NCI-H774 (cell line): ENCODE data around the gene PDE4B.
"Not testable (repeated sequence)": the region's sequence is repeated elsewhere in the genome, so short reads cannot be mapped to it uniquely, and the experiment has no call there.

Experiments used
- DNase-seq: peaks from one replicate; lab custom pipeline; 2025; lab: John Stamatoyannopoulos, UW

PDE4B gene

GRCh38 chr1:66135161-66135560 is 342.5 kb downstream of the PDE4B start:
- DNase-seq, result no peak

GRCh38 chr1:66136423-66136822 is 343.7 kb downstream of the PDE4B start:
- not testable (repeated sequence) for DNase-seq

GRCh38 chr1:66137235-66137634 is 344.5 kb downstream of the PDE4B start:
- DNase-seq, result no peak

GRCh38 chr1:66138613-66139012 is 345.9 kb downstream of the PDE4B start:
- no peak for DNase-seq

GRCh38 chr1:66140072-66140471 is 347.4 kb downstream of the PDE4B start:
- DNase-seq, result no peak

GRCh38 chr1:66143651-66144050 is 351.0 kb downstream of the PDE4B start:
- DNase-seq, result no peak

GRCh38 chr1:66147226-66147835 is 354.6 kb downstream of the PDE4B start:
- DNase-seq, result no peak

- no peak for DNase-seq
Observed at GRCh38 chr1:66152034-66152433, 359.3 kb downstream of the PDE4B start.

GRCh38 chr1:66154394-66154793 is 361.7 kb downstream of the PDE4B start:
- DNase-seq, result no peak

- no peak for DNase-seq
Observed at GRCh38 chr1:66156144-66156543, 363.4 kb downstream of the PDE4B start.

- no peak for DNase-seq
Observed at GRCh38 chr1:66159800-66160199, 367.1 kb downstream of the PDE4B start.

- DNase-seq, result no peak
Observed at GRCh38 chr1:66160719-66161118, 368.0 kb downstream of the PDE4B start.

- DNase-seq, result no peak
Observed at GRCh38 chr1:66166753-66167152, 374.1 kb downstream of the PDE4B start.

- no peak for DNase-seq
Observed at GRCh38 chr1:66167267-66167666, 374.6 kb downstream of the PDE4B start.

GRCh38 chr1:66168467-66168887 is 375.8 kb downstream of the PDE4B start:
- no peak for DNase-seq

GRCh38 chr1:66168948-66169671 is 376.4 kb downstream of the PDE4B start:
- DNase-seq, result no peak

GRCh38 chr1:66172272-66172671 is 379.6 kb downstream of the PDE4B start:
- no peak for DNase-seq

GRCh38 chr1:66175098-66175497 is 382.4 kb downstream of the PDE4B start:
- no peak for DNase-seq

GRCh38 chr1:66175581-66175980 is 382.9 kb downstream of the PDE4B start:
- DNase-seq, result no peak

GRCh38 chr1:66176012-66176715 is 383.5 kb downstream of the PDE4B start:
- no peak for DNase-seq

GRCh38 chr1:66176832-66177231 is 384.1 kb downstream of the PDE4B start:
- DNase-seq, result no peak

GRCh38 chr1:66177510-66177909 is 384.8 kb downstream of the PDE4B start:
- no peak for DNase-seq

GRCh38 chr1:66182026-66182425 is 389.3 kb downstream of the PDE4B start:
- DNase-seq, result no peak
